ENCODE data around the gene TASP1.

Gene TASP1

DNA sequence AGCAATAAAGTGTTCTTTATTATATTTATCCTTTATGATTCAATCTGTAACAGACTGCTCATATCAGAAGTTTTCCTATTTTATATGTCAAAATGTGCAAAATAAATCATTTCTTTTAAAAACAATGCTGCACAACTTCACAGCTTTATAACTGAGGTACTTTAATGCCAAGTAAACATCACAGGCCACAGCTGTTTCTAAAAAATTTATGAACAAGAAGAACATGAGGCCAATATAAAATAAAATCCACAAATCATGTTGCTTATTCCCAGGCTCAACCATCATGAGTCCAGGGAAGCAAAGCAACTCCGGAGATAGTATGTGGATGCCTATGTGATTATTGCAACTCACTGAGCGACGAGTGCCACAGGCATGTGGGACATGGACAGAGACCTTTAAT lies 222.2 kb downstream of the TASP1 start:
- H3K36me3 Mint-ChIP-seq (ENCODE audit: low read depth): peaks cover 8% of the 10 kb centered on the region
- H3K27me3 Mint-ChIP-seq (ENCODE audit: low read depth, poor library complexity): no peaks in the 10 kb centered on the region
- DNase-seq: no peak
- TF ChIP-seq, protein P1, sequence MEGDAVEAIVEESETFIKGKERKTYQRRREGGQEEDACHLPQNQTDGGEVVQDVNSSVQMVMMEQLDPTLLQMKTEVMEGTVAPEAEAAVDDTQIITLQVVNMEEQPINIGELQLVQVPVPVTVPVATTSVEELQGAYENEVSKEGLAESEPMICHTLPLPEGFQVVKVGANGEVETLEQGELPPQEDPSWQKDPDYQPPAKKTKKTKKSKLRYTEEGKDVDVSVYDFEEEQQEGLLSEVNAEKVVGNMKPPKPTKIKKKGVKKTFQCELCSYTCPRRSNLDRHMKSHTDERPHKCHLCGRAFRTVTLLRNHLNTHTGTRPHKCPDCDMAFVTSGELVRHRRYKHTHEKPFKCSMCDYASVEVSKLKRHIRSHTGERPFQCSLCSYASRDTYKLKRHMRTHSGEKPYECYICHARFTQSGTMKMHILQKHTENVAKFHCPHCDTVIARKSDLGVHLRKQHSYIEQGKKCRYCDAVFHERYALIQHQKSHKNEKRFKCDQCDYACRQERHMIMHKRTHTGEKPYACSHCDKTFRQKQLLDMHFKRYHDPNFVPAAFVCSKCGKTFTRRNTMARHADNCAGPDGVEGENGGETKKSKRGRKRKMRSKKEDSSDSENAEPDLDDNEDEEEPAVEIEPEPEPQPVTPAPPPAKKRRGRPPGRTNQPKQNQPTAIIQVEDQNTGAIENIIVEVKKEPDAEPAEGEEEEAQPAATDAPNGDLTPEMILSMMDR (IDR thresholded peaks at IDR 0.05): no peak
- H3K4me1 Mint-ChIP-seq: peaks cover 14% of the 10 kb centered on the region
- H3K4me3 Mint-ChIP-seq: no peak overlapping the region
- H3K9me3 Mint-ChIP-seq: no peaks in the 10 kb centered on the region
- no peak overlapping the region for H3K27ac Mint-ChIP-seq

DNA sequence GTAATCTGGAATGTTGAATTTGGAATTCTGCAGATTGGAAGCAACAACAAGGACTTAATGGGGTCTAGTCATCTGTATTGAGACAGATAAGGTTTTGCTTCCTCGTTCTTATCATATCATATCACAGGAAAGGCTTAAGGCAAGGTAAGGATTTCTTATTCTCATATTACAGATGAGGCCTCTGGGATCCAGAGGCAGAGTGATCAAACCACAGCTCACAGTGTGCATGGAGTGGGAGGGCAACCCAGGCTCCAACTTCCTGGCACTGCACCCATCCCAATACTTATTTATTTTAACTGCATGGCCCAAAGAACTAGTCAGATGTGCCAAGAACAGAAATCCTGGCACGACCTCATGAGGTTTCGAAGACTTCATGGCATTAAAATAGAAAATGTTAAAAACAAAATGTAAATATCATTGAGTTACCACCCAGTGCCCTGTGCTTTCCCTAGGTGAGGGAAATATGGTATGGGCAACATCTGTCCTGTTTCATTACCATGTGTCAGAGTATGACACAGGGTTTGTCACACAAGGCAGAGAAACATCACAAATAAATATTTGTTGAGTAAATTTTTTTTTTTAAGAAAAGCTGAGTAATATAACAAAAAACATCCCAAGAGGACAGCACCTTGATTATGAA lies 225.8 kb downstream of the TASP1 start:
- no peaks in the 10 kb centered on the region for H3K27me3 Mint-ChIP-seq (ENCODE audit: low read depth, poor library complexity)
- no peak overlapping the region for H3K27ac Mint-ChIP-seq
- no peak overlapping the region for H3K4me3 Mint-ChIP-seq
- TF ChIP-seq, protein P1 (IDR thresholded peaks at IDR 0.05): no peak
- no peaks in the 10 kb centered on the region for H3K9me3 Mint-ChIP-seq
- H3K4me1 Mint-ChIP-seq: peaks cover 5% of the 10 kb centered on the region
- DNase-seq: no peak
- H3K36me3 Mint-ChIP-seq (ENCODE audit: low read depth): peaks cover 8% of the 10 kb centered on the region

DNA sequence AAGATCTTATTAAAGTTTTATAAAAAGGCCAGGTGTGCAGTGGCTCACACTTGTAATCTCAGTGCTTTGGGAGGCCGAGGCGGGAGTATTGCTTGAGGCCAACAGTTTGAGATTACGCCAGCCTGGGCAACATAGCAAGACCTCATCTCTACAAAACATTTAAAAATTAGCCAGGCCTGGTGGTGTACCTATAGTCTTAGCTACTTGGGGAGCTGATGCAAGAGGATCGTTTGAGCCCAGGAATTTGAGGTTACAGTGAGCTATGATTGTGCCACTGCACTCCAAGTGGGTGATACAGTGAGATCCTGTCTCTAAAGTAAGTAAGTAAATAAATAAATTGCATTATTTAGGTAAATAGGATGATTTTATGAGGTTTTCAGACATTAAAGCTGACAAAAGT lies 234.4 kb downstream of the TASP1 start:
- TF ChIP-seq, protein P1 (IDR thresholded peaks at IDR 0.05): no peak
- Mint-ChIP-seq H3K27me3 (ENCODE audit: low read depth, poor library complexity) (no peaks in the 10 kb centered on the region), H3K4me3 (no peak overlapping the region), H3K36me3 (ENCODE audit: low read depth) (peaks cover 5% of the 10 kb centered on the region), H3K4me1 (no peaks in the 10 kb centered on the region), H3K9me3 (no peaks in the 10 kb centered on the region), H3K27ac (no peak overlapping the region)
- no peak for DNase-seq

DNA sequence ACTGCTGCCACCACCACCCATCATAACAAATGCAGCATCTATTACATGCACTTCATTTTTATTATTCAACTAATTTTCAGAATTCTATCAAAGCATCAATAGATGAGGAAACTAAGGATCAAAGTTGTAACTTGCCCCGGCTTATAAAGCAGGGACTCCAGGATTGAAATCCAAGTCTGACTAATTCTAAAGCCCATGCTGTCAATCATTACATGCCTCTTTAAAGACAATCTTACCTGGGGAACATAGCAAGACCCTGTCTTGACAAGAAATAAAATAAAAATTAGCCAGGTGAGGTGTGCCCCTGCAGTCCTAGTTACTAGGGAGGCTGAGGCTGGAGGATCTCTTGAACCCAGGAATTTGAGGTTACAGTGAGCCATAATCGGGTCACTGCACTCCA lies 235.3 kb downstream of the TASP1 start:
- H3K4me1 Mint-ChIP-seq: no peaks in the 10 kb centered on the region
- H3K36me3 Mint-ChIP-seq (ENCODE audit: low read depth): peaks cover 5% of the 10 kb centered on the region
- H3K27ac Mint-ChIP-seq: no peak overlapping the region
- TF ChIP-seq, protein P1 (IDR thresholded peaks at IDR 0.05): no peak
- no peaks in the 10 kb centered on the region for H3K9me3 Mint-ChIP-seq
- no peak for DNase-seq
- no peak overlapping the region for H3K4me3 Mint-ChIP-seq
- no peaks in the 10 kb centered on the region for H3K27me3 Mint-ChIP-seq (ENCODE audit: low read depth, poor library complexity)

DNA sequence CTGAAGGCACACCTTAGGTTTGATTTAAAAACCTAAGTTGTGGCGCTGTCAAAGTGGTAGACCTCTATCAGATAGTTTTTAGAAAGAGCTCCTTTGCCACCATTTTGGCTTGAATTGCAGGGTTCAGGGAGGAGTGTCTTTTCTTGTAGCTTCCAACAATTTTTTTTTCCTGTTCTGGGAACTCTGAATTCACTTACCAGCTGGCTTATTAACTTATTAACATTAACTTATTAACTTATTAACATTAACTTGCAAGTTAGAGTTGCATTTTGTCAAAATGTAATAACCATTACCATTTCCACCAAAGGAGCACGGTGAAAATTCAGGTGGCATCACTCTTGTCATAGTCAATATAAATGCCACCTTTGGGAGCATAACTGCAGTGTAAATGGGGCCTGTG lies 235.7 kb downstream of the TASP1 start:
- TF ChIP-seq, protein P1 (IDR thresholded peaks at IDR 0.05): no peak

DNA sequence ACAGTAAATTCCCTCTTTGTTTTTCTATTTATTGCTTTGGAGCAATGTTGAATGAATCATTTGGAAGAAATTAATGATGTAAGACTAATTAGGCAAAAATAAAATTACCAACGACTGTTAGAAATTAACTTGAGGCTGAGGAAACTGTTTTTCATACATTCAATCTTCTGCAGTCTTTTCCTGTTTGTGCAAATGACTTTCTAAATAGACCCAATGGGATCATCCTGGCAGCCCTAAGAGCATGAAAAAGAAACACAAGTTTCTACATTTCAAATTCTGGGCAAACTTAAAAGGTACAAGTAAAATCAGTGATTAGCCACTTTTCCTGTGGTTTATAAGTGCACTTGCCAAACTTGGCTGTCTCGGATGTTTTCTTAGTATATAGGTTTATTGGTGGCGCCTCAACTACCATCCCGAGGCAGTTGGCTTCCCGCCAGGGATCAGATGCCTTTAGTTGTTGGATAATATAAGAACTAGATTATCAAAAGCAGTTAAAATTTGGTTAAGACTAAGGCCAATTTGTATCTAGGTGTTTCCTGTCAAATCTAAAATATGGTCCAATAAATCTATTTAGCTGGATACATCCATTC lies 236.5 kb downstream of the TASP1 start:
- H3K4me3 Mint-ChIP-seq: no peak overlapping the region
- H3K36me3 Mint-ChIP-seq (ENCODE audit: low read depth): peaks cover 5% of the 10 kb centered on the region
- no peaks in the 10 kb centered on the region for H3K9me3 Mint-ChIP-seq
- H3K27ac Mint-ChIP-seq: no peak overlapping the region
- TF ChIP-seq, protein P1 (IDR thresholded peaks at IDR 0.05): no peak
- H3K4me1 Mint-ChIP-seq: no peaks in the 10 kb centered on the region
- DNase-seq: no peak
- no peaks in the 10 kb centered on the region for H3K27me3 Mint-ChIP-seq (ENCODE audit: low read depth, poor library complexity)

More for the DNA sequence above, 235.7 kb downstream of the TASP1 start:
- H3K36me3 Mint-ChIP-seq (ENCODE audit: low read depth): peaks cover 5% of the 10 kb centered on the region
- H3K9me3 Mint-ChIP-seq: no peaks in the 10 kb centered on the region
- no peak for DNase-seq
- H3K4me1 Mint-ChIP-seq: no peaks in the 10 kb centered on the region
- no peak overlapping the region for H3K27ac Mint-ChIP-seq
- no peak overlapping the region for H3K4me3 Mint-ChIP-seq
- H3K27me3 Mint-ChIP-seq (ENCODE audit: low read depth, poor library complexity): no peaks in the 10 kb centered on the region

Measured in nephron progenitor cell (in vitro differentiated cells).